ENCODE data around the gene PNMA6F. TPM values are rescaled to one million over a fixed set of nuclear protein-coding genes. Genes with fewer than 3 reads are reported as not detected.

The PNMA6F gene
- total and polyA plus RNA-seq, 2 of the 8 experiments (the other 6 are each of a cell fraction or from before 2014, with no cell fraction given), result 0.12 to 0.22 TPM

GRCh38 chrX:153299855-153300254 lies 21.7 kb downstream of the PNMA6F start:
- H2AK5ac ChIP-seq (ENCODE audit: low read depth, low read length), result no peak overlapping the region
- H2BK5ac ChIP-seq (ENCODE audit: low read depth, low read length), result no peak overlapping the region
- H3K79me1 ChIP-seq (ENCODE audit: low read depth, low read length), result no peaks in the 10 kb centered on the region
- H2BK20ac ChIP-seq (ENCODE audit: low read length), result no peak overlapping the region
- no peaks in the 10 kb centered on the region for H3K79me2 ChIP-seq (ENCODE audit: control insufficient read depth in 1 of 2, insufficient read depth in 2 of 2, low read length in 2 of 2)
- ChIA-PET POLR2A (ENCODE audit: partially characterized antibody) (no interaction called here), CTCF (ENCODE audit: partially characterized antibody) (no interaction called here)
- no peak overlapping the region for H2AFZ ChIP-seq (ENCODE audit: low read length)
- H4K91ac ChIP-seq (replicated peaks; ENCODE audit: insufficient read length, low read length), result no peak overlapping the region
- no peak overlapping the region for H3K4me2 ChIP-seq (ENCODE audit: insufficient read depth in 1 of 2, low read depth in 2 of 2, low read length in 2 of 2)
- FAIRE-seq, result no peak
- H2BK120ac ChIP-seq (replicated peaks; ENCODE audit: low read depth, low read length), result no peak overlapping the region
- no peaks in the 10 kb centered on the region for H3K4me1 ChIP-seq (replicated peaks in 1 of 4; ENCODE audit: control insufficient read depth in 3 of 4, insufficient read depth in 4 of 4, low read length in 3 of 4)
- H4K20me1 ChIP-seq (replicated peaks in 1 of 2; ENCODE audit: control insufficient read depth in 1 of 2, insufficient read depth in 2 of 2, low read length in 2 of 2), result no peaks in the 10 kb centered on the region
- no peak overlapping the region for H3K23ac ChIP-seq (ENCODE audit: insufficient read length)
- 89% methylated on average over 5 of the region's 5 CpGs; no CpG with 5 or more reads in 1 of the 2 experiments for WGBS, 2 experiments (ENCODE audit: extremely low coverage in 1 of 2, insufficient coverage in 1 of 2, insufficient read length in 1 of 2, insufficient replicate concordance in 2 of 2, low coverage in 1 of 2, low lambda C conversion rate in 2 of 2, missing lambda C conversion rate in 1 of 2)
- H3K18ac ChIP-seq (ENCODE audit: extremely low read depth, low read length), result no peak overlapping the region
- no peaks in the 10 kb centered on the region for H3K9me3 ChIP-seq (ENCODE audit: insufficient read depth in 2 of 2, low read depth in 1 of 2, low read length in 1 of 2)
- H3K23me2 ChIP-seq (ENCODE audit: low read depth, low read length), result no peaks in the 10 kb centered on the region
- H3K27me3 ChIP-seq (replicated peaks in 1 of 4; ENCODE audit: control insufficient read depth in 3 of 4, extremely low read depth in 1 of 4, insufficient read depth in 3 of 4, low read length in 3 of 4), result no peaks in the 10 kb centered on the region
- H3K9ac ChIP-seq (replicated peaks in 1 of 4; ENCODE audit: extremely low read depth in 1 of 4, low read depth in 3 of 4, low read length in 3 of 4), result no peak overlapping the region
- no peak overlapping the region for H4K8ac ChIP-seq (ENCODE audit: extremely low read depth, insufficient read depth, low read length)
- TF ChIP-seq RFX5 (IDR thresholded peaks at IDR 0.05; ENCODE audit: borderline replicate concordance, low read depth, low read length) (no peak), ATF3 (IDR thresholded peaks at IDR 0.05; ENCODE audit: insufficient read depth, low read depth, low read length) (no peak), POLR2AphosphoS5 (IDR thresholded peaks at IDR 0.05; ENCODE audit: low read depth, low read length) (no peak)
- H2BK15ac ChIP-seq (ENCODE audit: low read length), result no peak overlapping the region
- no peak overlapping the region for H3K14ac ChIP-seq (ENCODE audit: insufficient read length)
- H3K4ac ChIP-seq (replicated peaks; ENCODE audit: insufficient read length, low read depth, low read length), result no peak overlapping the region
- H3K27ac ChIP-seq (ENCODE audit: low read depth, low read length), result no peak overlapping the region
- H2BK12ac ChIP-seq (ENCODE audit: low read depth, low read length), result no peak overlapping the region
- no peaks in the 10 kb centered on the region for H3K36me3 ChIP-seq (ENCODE audit: control insufficient read depth in 2 of 4, insufficient read depth in 4 of 4, low read length in 3 of 4)
- DNase-seq (ENCODE audit: low read depth in 1 of 2, low spot score in 2 of 2), result no peak
- no peak overlapping the region for H3K56ac ChIP-seq (replicated peaks; ENCODE audit: insufficient read length, low read depth, low read length)
- H3K4me3 ChIP-seq (ENCODE audit: extremely low read depth in 1 of 4, insufficient read depth in 2 of 4, low read depth in 3 of 4, low read length in 4 of 4), result no peak overlapping the region
- no peak overlapping the region for H4K5ac ChIP-seq (ENCODE audit: insufficient read length, low read depth, low read length)

All from H1 (cell line).